ENCODE results near the gene MPPE1.

DNA sequence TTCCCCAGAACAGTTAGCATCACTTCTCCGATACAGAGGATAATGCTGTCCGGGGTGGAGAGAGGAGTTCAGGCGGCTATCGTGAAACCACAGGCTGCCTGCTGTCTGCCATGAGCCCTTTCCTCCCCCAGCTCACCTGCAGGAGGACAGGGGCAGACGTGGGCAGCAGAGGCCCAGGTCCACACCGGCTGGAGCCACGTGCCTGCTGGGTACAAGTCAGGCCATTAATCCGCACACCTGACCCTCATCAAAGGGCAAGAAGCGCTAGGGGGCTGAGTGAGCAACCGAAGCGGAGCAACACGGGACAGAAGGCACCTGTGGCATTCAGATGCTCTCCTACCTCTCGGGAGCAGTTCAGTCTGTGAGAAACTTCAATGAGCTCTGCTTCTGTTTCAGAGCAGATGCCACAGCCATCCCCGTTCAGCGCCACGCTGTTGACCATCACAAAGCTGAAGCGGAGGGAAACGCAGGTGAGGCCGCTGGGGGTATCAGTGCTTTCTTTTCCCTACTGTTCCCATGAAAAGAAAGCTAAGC, 21.5 kb downstream of the MPPE1 start:
- no peak for TF ChIP-seq POLR2AphosphoS5 (IDR thresholded peaks at IDR 0.05; ENCODE audit: low read depth, low read length)
- no peak for TF ChIP-seq ZNF274 (IDR thresholded peaks at IDR 0.05; ENCODE audit: low read depth, low read length)
- TF ChIP-seq YY1 (IDR thresholded peaks at IDR 0.05; ENCODE audit: extremely low read depth, insufficient replicate concordance, low read depth, low read length): no peak
- TF ChIP-seq, protein P1, sequence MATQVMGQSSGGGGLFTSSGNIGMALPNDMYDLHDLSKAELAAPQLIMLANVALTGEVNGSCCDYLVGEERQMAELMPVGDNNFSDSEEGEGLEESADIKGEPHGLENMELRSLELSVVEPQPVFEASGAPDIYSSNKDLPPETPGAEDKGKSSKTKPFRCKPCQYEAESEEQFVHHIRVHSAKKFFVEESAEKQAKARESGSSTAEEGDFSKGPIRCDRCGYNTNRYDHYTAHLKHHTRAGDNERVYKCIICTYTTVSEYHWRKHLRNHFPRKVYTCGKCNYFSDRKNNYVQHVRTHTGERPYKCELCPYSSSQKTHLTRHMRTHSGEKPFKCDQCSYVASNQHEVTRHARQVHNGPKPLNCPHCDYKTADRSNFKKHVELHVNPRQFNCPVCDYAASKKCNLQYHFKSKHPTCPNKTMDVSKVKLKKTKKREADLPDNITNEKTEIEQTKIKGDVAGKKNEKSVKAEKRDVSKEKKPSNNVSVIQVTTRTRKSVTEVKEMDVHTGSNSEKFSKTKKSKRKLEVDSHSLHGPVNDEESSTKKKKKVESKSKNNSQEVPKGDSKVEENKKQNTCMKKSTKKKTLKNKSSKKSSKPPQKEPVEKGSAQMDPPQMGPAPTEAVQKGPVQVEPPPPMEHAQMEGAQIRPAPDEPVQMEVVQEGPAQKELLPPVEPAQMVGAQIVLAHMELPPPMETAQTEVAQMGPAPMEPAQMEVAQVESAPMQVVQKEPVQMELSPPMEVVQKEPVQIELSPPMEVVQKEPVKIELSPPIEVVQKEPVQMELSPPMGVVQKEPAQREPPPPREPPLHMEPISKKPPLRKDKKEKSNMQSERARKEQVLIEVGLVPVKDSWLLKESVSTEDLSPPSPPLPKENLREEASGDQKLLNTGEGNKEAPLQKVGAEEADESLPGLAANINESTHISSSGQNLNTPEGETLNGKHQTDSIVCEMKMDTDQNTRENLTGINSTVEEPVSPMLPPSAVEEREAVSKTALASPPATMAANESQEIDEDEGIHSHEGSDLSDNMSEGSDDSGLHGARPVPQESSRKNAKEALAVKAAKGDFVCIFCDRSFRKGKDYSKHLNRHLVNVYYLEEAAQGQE (IDR thresholded peaks at IDR 0.05; ENCODE audit: low read depth): no peak
- no peak for TF ChIP-seq EGR1 (IDR thresholded peaks at IDR 0.05; ENCODE audit: low read depth)
- TF ChIP-seq, protein P2, sequence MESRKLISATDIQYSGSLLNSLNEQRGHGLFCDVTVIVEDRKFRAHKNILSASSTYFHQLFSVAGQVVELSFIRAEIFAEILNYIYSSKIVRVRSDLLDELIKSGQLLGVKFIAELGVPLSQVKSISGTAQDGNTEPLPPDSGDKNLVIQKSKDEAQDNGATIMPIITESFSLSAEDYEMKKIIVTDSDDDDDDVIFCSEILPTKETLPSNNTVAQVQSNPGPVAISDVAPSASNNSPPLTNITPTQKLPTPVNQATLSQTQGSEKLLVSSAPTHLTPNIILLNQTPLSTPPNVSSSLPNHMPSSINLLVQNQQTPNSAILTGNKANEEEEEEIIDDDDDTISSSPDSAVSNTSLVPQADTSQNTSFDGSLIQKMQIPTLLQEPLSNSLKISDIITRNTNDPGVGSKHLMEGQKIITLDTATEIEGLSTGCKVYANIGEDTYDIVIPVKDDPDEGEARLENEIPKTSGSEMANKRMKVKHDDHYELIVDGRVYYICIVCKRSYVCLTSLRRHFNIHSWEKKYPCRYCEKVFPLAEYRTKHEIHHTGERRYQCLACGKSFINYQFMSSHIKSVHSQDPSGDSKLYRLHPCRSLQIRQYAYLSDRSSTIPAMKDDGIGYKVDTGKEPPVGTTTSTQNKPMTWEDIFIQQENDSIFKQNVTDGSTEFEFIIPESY (IDR thresholded peaks at IDR 0.05; ENCODE audit: extremely low read depth, insufficient replicate concordance, low read length): no peak
- TF ChIP-seq, protein P3, sequence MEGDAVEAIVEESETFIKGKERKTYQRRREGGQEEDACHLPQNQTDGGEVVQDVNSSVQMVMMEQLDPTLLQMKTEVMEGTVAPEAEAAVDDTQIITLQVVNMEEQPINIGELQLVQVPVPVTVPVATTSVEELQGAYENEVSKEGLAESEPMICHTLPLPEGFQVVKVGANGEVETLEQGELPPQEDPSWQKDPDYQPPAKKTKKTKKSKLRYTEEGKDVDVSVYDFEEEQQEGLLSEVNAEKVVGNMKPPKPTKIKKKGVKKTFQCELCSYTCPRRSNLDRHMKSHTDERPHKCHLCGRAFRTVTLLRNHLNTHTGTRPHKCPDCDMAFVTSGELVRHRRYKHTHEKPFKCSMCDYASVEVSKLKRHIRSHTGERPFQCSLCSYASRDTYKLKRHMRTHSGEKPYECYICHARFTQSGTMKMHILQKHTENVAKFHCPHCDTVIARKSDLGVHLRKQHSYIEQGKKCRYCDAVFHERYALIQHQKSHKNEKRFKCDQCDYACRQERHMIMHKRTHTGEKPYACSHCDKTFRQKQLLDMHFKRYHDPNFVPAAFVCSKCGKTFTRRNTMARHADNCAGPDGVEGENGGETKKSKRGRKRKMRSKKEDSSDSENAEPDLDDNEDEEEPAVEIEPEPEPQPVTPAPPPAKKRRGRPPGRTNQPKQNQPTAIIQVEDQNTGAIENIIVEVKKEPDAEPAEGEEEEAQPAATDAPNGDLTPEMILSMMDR (IDR thresholded peaks at IDR 0.05 in 2 of 3, conservative IDR thresholded peaks at IDR 0.05 in 1 of 3; ENCODE audit: borderline replicate concordance in 1 of 3, insufficient read depth in 1 of 3, low read depth in 2 of 3, low read length in 2 of 3): no peak
- TF ChIP-seq EZH2phosphoT487 (IDR thresholded peaks at IDR 0.05; ENCODE audit: borderline replicate concordance): no peak

Data from HCT116 (cell line).